ENCODE measurements around the gene EDN3. TPM values are rescaled to one million over a fixed set of nuclear protein-coding genes. Genes with fewer than 3 reads are reported as not detected.

Gene EDN3
- polyA plus RNA-seq, 1 donor from 2014 or later: 0.50 TPM

DNA sequence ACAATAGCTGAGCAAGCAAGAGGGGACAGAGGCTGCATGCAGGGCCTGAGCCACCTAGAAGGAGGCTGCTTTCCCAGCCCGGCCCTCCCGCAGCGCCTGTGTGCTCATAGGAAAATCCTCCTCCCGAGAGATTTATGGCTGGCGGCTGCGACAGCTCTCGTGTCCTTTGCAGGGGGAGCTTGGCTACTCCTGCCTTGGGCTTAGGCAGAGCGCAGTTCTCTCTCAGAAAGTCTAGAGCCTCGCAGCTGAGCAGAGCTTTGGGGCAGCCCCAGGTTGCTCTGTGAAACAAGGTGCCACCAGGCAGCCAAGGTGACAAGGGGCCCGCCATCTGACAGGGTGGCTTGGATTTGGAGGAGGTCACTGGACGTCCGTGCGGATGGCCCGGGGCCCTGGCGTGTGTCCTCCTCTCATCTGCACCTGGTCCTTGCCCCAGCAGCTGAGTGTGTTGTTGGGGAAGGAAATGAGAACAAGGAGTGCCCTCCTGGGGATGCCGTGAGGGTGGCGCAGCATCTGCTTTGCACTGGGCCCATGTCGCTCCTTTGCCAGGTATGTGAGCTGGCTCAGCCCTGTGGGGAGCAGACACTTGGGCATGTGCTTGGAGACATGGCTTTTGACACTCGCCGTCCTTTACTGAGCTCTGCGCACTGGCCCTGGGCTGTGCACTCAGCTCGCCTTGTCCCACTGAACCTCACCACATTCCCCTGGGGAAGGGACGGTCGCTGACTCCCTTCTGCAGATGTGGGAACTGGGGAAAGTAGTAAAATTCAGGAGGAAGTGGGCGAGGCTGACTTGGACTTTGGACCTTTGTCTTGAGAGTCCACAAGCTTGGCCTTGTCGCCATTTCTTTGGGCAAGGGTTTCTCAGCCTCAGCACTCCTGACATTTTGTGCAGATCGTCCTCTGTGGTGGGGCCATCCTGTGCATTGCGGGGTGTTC, 41.9 kb downstream of the EDN3 start:
- TF ChIP-seq SMC3 (conservative IDR thresholded peaks at IDR 0.05; ENCODE audit: poor library complexity) (no peak), TAF1 (IDR thresholded peaks at IDR 0.05; ENCODE audit: low read depth) (no peak), RAD21 (conservative IDR thresholded peaks at IDR 0.05) (no peak), EZH2 (IDR thresholded peaks at IDR 0.05; ENCODE audit: borderline replicate concordance, insufficient read depth, low read length, poor library complexity, severe bottlenecking) (no peak)
- Histone ChIP-seq H3K27ac (ENCODE audit: low read length) (no peak overlapping the region), H3K4me3 (ENCODE audit: low read length) (no peak overlapping the region), H3K36me3 (ENCODE audit: insufficient read depth, low read length) (no peaks in the 10 kb centered on the region), H2AFZ (ENCODE audit: low read depth, low read length) (no peak overlapping the region), H3F3A (ENCODE audit: insufficient read depth, low read length, poor library complexity, severe bottlenecking) (no peaks in the 10 kb centered on the region), H3K4me2 (ENCODE audit: low read length) (no peak overlapping the region), H3K27me3 (ENCODE audit: insufficient read depth, low read depth, low read length) (no peaks in the 10 kb centered on the region), H3K9ac (ENCODE audit: low read length) (peak overlapping the region; percentile 4), H3K9me2 (ENCODE audit: insufficient read depth, low read length) (no peaks in the 10 kb centered on the region), H3K9me3 (ENCODE audit: low read length) (no peaks in the 10 kb centered on the region), H3K79me2 (replicated peaks; ENCODE audit: insufficient read depth, low read length) (no peaks in the 10 kb centered on the region), H4K20me1 (ENCODE audit: insufficient read depth) (no peaks in the 10 kb centered on the region)

DNA sequence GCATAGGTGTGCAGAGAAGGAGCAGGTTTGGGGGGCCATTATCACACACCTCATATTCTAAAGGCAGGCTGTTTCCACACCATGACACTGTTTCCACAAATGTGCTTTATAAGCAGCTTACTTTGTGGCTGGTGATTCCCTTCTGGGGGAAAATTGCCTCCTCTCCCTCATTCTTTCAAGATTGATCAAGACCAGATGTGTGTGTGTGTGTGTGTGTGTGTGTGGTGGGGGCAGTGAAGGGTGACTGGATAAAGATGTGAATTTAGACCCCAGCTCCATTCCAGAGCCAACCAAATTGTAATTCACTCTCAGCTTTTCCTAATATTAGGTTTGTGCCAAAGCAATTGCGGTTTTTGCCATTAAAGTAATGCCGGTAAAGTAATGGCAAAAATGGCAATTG, 45.6 kb downstream of the EDN3 start:
- Histone ChIP-seq H3K4me2 (ENCODE audit: low read length) (no peak overlapping the region), H4K20me1 (ENCODE audit: insufficient read depth) (no peaks in the 10 kb centered on the region), H3K9ac (ENCODE audit: low read length) (no peak overlapping the region), H3K36me3 (ENCODE audit: insufficient read depth, low read length) (no peaks in the 10 kb centered on the region), H2AFZ (ENCODE audit: low read depth, low read length) (no peak overlapping the region), H3K27me3 (ENCODE audit: insufficient read depth, low read depth, low read length) (no peaks in the 10 kb centered on the region), H3K9me3 (ENCODE audit: low read length) (no peaks in the 10 kb centered on the region), H3K9me2 (ENCODE audit: insufficient read depth, low read length) (no peaks in the 10 kb centered on the region), H3K27ac (ENCODE audit: low read length) (no peak overlapping the region), H3K79me2 (replicated peaks; ENCODE audit: insufficient read depth, low read length) (no peaks in the 10 kb centered on the region), H3K4me3 (ENCODE audit: low read length) (no peak overlapping the region), H3F3A (ENCODE audit: insufficient read depth, low read length, poor library complexity, severe bottlenecking) (no peaks in the 10 kb centered on the region)
- no peak for TF ChIP-seq SMC3 (conservative IDR thresholded peaks at IDR 0.05; ENCODE audit: poor library complexity)
- TF ChIP-seq, protein P1, sequence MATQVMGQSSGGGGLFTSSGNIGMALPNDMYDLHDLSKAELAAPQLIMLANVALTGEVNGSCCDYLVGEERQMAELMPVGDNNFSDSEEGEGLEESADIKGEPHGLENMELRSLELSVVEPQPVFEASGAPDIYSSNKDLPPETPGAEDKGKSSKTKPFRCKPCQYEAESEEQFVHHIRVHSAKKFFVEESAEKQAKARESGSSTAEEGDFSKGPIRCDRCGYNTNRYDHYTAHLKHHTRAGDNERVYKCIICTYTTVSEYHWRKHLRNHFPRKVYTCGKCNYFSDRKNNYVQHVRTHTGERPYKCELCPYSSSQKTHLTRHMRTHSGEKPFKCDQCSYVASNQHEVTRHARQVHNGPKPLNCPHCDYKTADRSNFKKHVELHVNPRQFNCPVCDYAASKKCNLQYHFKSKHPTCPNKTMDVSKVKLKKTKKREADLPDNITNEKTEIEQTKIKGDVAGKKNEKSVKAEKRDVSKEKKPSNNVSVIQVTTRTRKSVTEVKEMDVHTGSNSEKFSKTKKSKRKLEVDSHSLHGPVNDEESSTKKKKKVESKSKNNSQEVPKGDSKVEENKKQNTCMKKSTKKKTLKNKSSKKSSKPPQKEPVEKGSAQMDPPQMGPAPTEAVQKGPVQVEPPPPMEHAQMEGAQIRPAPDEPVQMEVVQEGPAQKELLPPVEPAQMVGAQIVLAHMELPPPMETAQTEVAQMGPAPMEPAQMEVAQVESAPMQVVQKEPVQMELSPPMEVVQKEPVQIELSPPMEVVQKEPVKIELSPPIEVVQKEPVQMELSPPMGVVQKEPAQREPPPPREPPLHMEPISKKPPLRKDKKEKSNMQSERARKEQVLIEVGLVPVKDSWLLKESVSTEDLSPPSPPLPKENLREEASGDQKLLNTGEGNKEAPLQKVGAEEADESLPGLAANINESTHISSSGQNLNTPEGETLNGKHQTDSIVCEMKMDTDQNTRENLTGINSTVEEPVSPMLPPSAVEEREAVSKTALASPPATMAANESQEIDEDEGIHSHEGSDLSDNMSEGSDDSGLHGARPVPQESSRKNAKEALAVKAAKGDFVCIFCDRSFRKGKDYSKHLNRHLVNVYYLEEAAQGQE (IDR thresholded peaks at IDR 0.05; ENCODE audit: borderline replicate concordance): no peak
- no peak for TF ChIP-seq EZH2 (IDR thresholded peaks at IDR 0.05; ENCODE audit: borderline replicate concordance, insufficient read depth, low read length, poor library complexity, severe bottlenecking)
- no peak for TF ChIP-seq TAF1 (IDR thresholded peaks at IDR 0.05; ENCODE audit: low read depth)
- TF ChIP-seq EP300 (conservative IDR thresholded peaks at IDR 0.05; ENCODE audit: poor library complexity, severe bottlenecking): no peak
- TF ChIP-seq POLR2AphosphoS5 (IDR thresholded peaks at IDR 0.05): no peak
- no peak for TF ChIP-seq MXI1 (conservative IDR thresholded peaks at IDR 0.05; ENCODE audit: poor library complexity, severe bottlenecking)
- no peak for TF ChIP-seq RAD21 (conservative IDR thresholded peaks at IDR 0.05)
- TF ChIP-seq, protein P2, sequence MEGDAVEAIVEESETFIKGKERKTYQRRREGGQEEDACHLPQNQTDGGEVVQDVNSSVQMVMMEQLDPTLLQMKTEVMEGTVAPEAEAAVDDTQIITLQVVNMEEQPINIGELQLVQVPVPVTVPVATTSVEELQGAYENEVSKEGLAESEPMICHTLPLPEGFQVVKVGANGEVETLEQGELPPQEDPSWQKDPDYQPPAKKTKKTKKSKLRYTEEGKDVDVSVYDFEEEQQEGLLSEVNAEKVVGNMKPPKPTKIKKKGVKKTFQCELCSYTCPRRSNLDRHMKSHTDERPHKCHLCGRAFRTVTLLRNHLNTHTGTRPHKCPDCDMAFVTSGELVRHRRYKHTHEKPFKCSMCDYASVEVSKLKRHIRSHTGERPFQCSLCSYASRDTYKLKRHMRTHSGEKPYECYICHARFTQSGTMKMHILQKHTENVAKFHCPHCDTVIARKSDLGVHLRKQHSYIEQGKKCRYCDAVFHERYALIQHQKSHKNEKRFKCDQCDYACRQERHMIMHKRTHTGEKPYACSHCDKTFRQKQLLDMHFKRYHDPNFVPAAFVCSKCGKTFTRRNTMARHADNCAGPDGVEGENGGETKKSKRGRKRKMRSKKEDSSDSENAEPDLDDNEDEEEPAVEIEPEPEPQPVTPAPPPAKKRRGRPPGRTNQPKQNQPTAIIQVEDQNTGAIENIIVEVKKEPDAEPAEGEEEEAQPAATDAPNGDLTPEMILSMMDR (IDR thresholded peaks at IDR 0.05; ENCODE audit: poor library complexity, severe bottlenecking): no peak
